NCI-H1930 (cell line): ENCODE measurements around the gene TNFAIP8L2.
"Not testable (repeated sequence)": the region's sequence is repeated elsewhere in the genome, so short reads cannot be mapped to it uniquely, and the experiment has no call there.

Experiments used
- DNase-seq, 2 experiments: peaks; one replicate each; lab custom pipeline; 2025; lab: John Stamatoyannopoulos, UW

The TNFAIP8L2 gene

GRCh38 chr1:151146072-151146411, 10.4 kb upstream of the TNFAIP8L2 start:
- no peak for DNase-seq

GRCh38 chr1:151146412-151147131, 9.9 kb upstream of the TNFAIP8L2 start, which contains the start of gene SEMA6C:
Gene SEMA6C (minus strand): TSS chr1:151146631. CDS start chr1:151142621, 4,010 bp downstream.
- peak; percentile 74 to 85 for DNase-seq

- no peak for DNase-seq
These were observed 9.3 kb upstream of the TNFAIP8L2 start for GRCh38 chr1:151147132-151147503.

- DNase-seq, result no peak
These were observed 8.8 kb upstream of the TNFAIP8L2 start for GRCh38 chr1:151147665-151148064.

GRCh38 chr1:151157067-151157531, 650 bp downstream of the TNFAIP8L2 start:
- DNase-seq, result no peak

- no peak for DNase-seq
These were observed 1.9 kb downstream of the TNFAIP8L2 start for GRCh38 chr1:151158326-151158725.

- no peak for DNase-seq
These were observed 2.4 kb downstream of the TNFAIP8L2 start for GRCh38 chr1:151158751-151159251.

- DNase-seq, result no peak
These were observed 2.9 kb downstream of the TNFAIP8L2 start for GRCh38 chr1:151159373-151159772.

- DNase-seq, result no peak
These were observed 8.4 kb downstream of the TNFAIP8L2 start for GRCh38 chr1:151164732-151165280.

- DNase-seq, result no peak
These were observed 8.9 kb downstream of the TNFAIP8L2 start for GRCh38 chr1:151165281-151165737.

GRCh38 chr1:151165738-151166504, 9.5 kb downstream of the TNFAIP8L2 start, which contains the start of the genes LYSMD1 and SCNM1:
Gene LYSMD1 (minus strand): TSS chr1:151165902. CDS start chr1:151165258, 644 bp downstream.
Gene SCNM1 (plus strand): TSS chr1:151166144. CDS start chr1:151166153, 9 bp downstream.
- DNase-seq, result peak; percentile 94 to 99

GRCh38 chr1:151166505-151166956, 10.1 kb downstream of the TNFAIP8L2 start:
- no peak for DNase-seq

- no peak for DNase-seq
These were observed 10.7 kb downstream of the TNFAIP8L2 start for GRCh38 chr1:151167116-151167515.

- no peak for DNase-seq
These were observed 14.7 kb downstream of the TNFAIP8L2 start for GRCh38 chr1:151171190-151171589.

- DNase-seq, result no peak
These were observed 18.7 kb downstream of the TNFAIP8L2 start for GRCh38 chr1:151175041-151175741.

- DNase-seq, result no peak
These were observed 19.4 kb downstream of the TNFAIP8L2 start, which contains the start of gene TMOD4 for GRCh38 chr1:151175863-151176262. Gene TMOD4 (minus strand): TSS chr1:151175981. CDS start chr1:151174875, 1,106 bp downstream.

- DNase-seq, result no peak
These were observed 20.1 kb downstream of the TNFAIP8L2 start for GRCh38 chr1:151176514-151177045.

- no peak for DNase-seq
These were observed 27.8 kb downstream of the TNFAIP8L2 start for GRCh38 chr1:151184211-151184610.

- DNase-seq, result no peak
These were observed 30.8 kb downstream of the TNFAIP8L2 start for GRCh38 chr1:151187205-151187604.

- DNase-seq, result not testable (repeated sequence)
These were observed 32.2 kb downstream of the TNFAIP8L2 start for GRCh38 chr1:151188667-151189066.
